Middle frontal gyrus (tissue), 1 donor: ENCODE data around the gene RGS14.
"Not testable (repeated sequence)": the region's sequence is repeated elsewhere in the genome, so short reads cannot be mapped to it uniquely, and the experiment has no call there.

Experiments
- DNase-seq: peaks from one replicate; pipeline ENCODE4 v3.0.0-alpha.2; 2015; ENCODE audit warnings: low spot score; ENCODE audit errors: extremely low spot score

Gene RGS14

DNA sequence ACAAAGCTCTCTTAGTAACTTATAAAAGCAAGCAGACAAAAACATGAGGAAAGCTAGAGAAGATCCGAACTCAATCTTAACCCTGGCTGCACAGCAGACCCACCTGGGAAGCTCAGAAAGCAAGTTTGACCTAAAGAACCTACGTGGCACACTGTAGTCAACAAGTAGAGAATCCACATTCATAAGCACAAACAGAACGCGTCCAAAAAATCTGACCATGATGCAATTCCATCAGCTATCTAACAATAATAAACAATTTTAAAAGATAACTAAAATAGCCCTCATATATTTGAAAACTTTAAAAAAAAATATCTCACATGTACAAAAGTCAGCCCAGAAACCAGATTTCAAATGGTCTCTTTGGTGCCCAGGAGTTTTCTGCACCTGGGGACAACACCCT is 10.9 kb upstream of the RGS14 start:
- no peak for DNase-seq

DNA sequence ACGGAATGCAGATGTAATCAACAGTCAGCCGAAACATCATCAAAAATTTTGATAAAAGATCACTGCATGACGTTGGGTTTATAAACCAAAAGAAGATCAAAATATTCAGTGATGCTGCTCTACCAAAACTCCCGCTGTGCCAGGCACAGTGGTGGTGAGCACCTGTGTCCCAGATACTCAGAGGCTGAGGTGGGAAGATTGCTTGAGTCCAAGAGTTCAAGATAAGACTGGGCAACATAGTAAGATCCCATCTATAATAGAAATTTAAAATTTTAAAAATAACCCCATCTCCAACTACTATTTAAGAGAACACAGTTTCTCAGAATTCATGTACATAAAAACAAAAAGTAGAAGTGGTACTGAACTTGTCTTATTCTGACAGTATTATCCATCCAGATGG is 10.0 kb upstream of the RGS14 start:
- DNase-seq: no peak

DNA sequence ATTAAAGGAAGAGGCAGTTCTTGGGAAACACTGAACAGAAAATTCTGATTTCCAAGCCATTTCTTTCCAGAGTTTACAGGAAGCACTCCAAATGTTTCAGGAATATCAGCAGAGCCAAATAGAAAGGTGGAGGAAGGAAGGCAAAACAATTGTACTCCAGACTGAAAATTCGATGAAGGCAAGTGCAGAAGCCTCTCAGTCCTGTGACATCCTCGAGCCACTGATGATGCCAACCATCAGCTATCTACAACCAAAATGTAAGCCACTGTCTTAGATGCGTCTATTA is 8.4 kb upstream of the RGS14 start:
- no peak for DNase-seq

DNA sequence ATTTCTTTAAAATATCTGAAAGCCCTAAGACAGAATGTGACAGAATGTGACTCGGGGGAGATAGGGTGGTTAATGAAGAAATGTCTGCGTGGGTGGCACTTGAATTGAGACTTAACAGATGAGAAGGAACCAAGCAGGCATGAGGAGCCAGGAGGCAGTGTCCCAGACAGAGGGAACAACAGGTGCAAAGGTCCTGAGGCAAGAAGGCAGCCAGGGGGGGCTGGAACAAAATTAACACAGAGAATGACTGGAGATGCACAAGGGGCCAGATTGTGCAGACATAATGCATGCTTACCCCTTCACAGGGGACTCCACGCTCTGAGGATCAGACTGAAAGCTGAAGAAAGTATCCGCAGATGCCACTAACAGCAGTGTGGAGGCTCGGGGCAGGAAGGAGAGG is 8.0 kb upstream of the RGS14 start:
- DNase-seq: no peak

DNA sequence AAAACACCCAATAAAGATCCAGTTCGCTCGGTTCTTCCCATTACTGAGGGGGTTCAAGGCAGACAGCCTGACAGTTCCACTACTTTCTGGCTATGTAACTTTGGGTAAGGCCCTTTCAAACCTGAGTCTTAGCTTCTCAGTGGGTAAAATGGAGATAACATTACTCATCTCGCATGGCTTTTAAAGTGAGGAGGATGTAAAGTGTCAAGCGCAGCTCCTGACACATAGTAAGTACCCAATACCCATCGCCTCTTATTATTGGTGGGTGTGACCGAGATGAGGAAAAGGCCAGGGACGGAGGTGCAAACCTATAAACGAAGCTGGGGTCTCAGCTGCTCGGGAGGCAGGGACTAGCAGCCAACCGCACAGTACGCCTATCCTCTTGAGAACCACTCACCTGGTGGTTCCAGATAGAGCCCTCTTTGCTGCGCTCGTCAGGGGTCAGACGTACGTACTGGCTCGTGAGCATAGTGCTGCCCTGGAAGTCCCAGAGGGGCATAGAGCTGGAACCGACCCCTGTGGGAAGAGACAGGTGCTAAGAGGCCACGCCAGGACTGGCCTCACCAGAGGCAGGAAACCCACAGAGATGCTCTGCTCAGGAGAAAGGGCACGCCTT is 6.8 kb upstream of the RGS14 start:
- no peak for DNase-seq

DNA sequence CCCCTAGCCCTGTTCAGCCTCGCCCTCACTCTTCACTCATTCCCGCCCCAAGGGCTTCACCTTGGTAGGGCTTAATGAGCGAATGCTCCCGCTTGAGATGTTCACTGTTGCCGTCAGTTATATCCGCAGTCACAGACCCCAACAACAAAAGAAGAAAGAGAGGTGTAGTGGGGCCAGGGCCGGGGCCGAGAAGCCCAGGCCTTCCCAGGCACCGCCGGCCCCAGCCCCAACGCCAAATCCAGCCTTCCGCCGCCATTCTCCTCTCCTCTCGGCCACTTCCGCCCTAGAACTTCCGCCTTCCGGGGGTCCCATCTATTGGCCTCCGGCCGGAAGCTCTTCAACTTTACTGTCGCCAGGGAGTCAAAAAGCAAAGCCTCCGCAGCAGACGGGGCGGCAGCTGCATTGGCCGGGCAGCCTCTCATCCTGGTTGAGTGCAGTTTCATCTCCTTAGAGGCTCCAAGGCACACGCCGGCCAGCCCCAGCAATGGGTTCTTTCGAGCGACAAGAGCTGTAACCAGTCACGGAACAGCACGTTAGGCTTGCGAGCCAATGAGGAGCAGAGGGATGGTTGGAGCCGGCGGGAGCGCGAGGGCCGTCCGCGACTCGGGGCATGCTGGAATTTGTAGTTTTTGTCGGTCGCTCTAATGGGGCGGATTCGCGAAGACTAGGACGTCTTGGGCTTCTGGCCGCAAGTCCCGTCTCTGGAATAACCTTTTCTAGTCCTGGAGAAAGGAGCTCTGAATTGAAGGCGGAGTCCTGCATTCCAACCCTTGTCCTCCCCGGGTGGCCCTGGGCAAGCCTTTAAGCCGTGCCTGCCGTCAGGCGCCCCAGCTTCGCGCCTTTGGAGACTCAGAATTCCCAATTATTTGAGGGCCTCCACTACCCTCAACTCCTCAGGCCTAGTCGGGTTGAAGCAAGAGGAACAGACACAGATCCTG is 6.1 kb upstream of the RGS14 start, which contains the start of gene LMAN2:
LMAN2 (minus strand) TSS at position 277 of the 938 bp plus-strand sequence; CDS start at position 256, 21 bp downstream.
- DNase-seq: peak; percentile 93

DNA sequence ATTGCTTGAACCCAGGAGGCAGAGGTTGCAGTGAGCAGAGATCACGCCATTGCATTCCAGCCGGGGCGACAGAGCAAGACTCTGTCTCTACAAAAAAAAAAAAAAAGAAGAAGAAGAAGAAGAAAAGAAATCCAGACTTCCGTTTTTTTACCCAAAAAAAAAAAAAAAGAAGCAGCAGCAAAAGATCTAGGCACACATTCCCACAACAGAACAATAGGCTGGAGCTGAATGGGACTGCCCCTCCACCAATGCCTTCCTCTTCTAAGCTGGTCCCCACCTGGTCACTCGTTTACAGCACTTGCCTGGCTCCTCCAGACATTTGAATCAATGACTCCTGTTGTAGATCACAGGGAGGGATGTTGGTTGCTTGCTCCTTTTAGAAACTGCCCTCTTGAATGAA is 4.6 kb upstream of the RGS14 start:
- DNase-seq: no peak

DNA sequence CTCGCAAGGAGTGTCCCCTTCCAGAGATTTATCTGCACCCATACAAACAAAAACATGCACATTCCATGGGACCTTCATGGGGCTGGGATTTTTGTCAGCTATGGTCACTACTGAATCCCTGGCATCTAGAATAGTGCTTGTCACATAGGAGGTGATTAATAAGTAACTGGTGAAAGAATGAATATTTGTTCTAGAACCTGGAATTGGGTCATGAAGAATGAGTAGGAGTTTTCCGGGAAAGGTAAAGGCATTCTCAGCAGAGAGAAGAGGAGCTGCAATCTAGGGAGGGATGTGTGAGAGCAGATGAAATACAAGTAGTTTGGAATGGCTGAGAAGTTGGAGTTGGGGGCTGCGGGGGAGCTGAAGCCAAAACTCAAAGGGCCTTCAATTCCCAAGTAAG is 3.5 kb upstream of the RGS14 start:
- DNase-seq: no peak

DNA sequence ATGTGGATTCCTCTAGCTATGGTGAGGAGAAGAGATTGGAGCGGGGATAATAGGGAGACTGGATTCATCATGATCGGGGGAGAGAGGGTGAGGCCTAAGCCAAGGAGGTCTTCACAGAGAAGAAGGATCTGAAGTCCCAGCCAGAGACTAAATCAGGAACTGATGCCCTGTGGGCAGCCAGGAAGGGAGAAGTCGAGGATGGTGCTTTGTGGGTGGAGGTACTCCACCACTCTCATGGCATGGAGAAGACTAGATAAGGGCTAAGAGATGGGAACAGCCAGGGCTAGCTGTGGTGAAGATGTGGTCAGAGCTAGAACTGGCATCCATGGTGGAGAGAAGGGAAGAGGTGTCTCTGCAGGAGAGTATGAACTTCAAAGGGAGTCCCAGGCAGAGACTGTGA is 3.0 kb upstream of the RGS14 start:
- DNase-seq: no peak

DNA sequence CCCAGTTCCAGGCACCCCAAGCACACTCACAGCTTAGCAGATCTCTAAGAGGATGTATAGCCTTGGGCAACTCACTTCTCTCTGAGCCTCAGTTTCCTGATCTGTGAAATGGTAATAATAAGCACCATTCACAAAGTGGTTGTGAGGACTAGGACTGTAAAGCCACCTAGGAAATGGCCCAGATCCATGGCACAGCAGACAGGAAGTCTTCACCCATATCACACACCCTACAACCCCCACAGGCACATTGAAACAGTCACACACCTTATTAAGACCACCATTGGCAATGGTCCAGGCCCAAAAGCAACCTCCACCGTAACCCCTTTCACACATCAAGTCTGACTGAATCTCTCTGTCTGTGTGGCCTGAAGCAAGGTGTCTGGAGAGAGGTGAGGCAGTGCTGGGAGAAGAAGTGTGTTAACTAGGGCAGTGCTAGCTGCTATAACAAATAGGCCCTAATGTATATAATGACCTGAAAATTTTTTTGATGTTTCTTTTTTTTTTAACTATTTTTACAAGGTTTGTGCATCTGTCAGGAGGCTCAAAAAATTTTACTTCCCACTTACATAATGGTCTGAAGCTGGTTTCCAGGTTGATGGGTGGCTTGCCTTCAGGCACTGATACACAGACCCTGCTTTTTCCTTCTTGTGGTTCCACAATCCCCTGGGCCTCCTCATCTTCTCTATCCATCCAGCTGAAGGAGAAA is 2.4 kb upstream of the RGS14 start:
- no peak for DNase-seq

DNA sequence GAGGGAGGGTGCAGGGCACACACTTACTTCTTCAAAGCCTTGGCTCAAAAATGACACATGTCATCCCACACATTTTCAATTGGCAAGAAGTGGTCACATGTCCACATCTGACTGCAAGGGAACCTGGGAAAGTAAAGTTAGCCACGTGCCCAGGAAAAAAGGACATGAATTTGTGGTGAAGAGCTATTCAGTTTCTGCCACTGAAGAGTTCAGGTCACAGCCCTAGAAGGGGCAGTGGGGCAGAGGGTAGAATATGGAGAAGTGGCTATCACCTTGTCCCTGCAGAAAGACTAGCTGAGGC is 1.9 kb upstream of the RGS14 start:
- no peak for DNase-seq

DNA sequence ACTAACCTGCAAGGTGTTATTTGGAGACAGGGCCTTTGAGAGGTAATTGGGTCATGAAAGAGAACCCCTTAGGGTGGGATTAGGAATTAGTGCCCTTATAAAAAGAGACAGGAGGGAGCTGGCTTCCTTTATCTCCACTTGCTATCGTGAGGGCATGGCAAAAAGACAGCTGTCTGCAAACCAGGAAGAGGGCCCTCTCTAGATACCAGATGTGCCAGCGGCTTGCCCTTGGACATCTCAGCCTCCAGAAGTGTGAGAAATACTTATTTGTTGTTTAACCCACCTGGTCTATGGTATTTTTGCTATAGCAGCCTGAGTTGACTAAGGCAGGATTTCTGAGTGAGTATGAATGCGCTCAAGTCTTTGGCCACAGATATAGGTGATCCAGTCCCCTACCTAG is 978 bp upstream of the RGS14 start:
- no peak for DNase-seq

DNA sequence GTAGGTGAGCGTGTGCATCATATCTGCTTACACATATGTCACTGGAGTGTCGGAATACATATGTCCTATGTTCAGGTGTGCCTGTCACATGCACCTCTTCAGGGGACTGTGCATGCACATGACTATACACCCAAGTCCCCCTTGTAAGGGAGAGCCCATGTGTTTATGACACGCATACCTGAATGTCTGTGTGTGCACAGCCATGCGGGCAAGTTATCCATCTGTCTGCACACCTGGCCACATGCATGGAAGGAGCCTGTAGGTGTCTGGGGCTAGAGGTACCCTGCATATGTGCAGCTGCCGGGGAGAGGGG is 622 bp upstream of the RGS14 start:
- DNase-seq: no peak

DNA sequence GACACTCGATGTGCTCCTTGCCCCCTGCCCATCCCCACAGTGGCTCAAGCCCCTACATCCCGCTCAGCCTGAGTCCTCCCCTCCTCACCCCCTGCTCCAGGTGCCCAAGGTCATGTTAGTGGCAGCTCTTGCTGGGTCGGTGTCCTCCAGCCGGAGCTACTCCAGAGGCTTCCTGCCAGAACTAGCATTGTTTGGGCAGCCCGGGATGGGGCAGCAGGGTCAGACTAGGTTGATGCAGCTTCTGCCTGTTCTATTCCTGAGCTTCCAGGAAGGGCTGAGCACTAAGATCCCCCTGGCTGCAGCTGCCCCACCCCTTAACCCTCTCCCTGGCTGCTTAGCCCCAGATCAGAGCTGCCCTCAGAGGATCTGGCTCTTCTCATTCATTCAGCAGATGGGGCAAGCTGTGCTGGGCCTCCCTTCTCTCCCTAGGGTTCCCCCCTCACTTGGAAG is 671 bp downstream of the RGS14 start:
- DNase-seq: no peak

DNA sequence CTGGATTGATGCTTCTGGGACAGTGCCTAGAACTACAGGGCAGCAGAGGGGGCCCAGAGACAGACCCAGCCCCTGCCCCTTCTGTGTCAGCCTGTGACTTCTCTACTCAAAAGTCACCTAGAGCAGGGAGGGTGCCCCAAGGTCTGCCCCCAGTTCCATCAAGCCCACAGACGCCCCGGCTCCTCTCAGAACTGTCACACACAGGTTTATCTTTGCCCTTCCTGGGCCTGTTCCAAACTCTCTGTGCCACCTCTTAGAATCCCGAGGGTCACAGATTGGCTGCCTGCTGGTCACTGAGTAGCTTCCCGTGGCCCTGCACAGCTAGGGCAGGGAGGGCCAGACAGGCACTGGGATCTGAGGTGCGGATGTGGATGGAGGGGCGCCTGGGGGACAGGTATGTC is 1.7 kb downstream of the RGS14 start:
- DNase-seq: no peak

DNA sequence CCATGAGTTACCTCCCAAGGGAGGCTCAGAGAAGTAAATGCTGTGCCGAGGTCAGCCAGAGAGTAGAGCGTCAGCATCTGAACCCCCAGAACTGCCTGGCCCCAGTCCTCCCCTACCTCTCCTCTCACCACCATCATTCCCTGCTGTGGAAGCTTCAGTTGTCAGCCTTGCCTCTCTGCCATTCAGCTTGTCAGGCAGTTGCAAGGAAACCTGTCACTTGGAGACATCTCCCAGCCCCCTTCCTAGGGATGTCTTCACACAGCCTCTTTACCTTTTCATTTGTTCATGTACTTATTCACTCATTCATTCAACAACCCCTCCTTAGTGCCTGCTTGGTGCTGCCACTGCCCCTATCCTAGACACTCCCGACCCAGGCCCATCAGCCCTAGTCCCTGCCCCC is 2.1 kb downstream of the RGS14 start:
- no peak for DNase-seq

DNA sequence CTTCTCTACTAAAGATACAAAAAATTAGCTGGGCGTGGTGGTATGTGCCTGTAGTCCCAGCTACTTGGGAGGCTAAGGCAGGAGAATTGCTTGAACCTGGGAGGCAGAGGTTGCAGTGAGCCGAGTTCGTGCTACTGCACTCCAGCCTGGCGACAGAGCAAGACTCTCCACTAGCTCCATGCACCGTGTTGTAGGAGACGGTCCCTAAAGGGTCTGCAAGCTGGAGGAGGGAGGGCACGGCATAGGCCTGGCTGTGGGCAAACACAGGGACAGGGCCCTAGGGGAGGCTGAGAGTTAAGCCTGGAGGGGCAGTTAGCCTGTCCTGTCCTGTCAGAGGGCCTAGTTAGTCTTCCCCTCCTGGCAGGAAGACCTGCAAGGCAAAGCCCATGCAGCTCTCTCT is 3.0 kb downstream of the RGS14 start:
- DNase-seq: not testable (repeated sequence)

DNA sequence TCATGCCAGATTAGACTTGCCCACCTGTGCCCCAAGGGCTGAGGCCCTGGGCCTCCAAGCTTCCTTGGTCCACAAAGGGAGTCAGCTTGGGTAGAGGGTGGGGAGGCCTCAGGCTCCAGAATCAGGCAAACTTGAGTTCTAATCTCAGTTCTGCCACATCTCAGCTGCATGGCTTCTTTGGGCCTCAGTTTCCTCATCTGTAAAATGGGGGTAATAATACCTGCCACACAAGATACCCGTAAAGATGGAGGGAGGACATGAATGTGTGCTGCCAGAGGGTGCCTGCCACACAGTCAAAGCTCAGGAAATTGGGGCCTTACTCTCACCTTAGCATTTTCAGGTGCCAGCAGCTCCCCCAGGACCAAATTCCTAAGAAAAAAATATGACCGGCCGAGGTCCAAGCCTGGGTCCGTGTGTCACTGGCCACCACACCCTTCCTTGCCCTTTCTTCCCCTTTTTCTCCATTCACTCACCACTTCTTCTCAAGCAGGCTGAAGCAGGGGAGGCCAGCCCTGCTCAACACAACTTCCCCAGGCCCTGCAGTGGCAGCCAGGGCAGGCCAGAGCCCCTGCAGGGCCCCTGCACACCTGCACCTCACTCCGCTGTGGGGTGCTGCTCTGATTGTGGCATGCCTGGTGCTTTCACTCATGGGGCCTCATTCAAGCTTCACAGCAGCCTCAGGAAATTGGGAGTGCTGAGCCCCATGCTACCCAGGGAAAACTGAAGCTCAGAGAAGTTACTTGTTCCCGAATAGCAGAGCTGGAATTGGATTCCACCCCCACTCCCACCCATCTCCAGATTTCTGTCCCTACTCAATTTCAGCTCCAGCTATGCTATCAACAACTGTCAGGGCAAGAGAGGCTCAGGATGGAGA is 3.9 kb downstream of the RGS14 start:
- no peak for DNase-seq

DNA sequence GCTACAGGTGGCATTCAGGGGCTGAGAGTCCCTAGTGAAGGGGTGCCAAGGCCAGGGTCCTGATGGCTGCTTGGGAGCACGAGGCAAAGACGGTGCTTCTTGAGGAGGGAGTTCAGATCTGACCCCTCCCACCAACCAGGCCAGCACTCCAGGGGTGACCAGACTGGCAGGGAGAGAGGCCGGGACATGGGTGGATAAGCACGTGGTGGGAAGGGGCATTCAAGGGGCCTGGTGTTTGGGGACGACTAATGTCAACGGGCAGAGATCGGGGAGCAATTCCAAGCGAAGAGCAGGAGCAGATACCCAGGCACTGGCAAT is 4.5 kb downstream of the RGS14 start:
- DNase-seq: no peak

DNA sequence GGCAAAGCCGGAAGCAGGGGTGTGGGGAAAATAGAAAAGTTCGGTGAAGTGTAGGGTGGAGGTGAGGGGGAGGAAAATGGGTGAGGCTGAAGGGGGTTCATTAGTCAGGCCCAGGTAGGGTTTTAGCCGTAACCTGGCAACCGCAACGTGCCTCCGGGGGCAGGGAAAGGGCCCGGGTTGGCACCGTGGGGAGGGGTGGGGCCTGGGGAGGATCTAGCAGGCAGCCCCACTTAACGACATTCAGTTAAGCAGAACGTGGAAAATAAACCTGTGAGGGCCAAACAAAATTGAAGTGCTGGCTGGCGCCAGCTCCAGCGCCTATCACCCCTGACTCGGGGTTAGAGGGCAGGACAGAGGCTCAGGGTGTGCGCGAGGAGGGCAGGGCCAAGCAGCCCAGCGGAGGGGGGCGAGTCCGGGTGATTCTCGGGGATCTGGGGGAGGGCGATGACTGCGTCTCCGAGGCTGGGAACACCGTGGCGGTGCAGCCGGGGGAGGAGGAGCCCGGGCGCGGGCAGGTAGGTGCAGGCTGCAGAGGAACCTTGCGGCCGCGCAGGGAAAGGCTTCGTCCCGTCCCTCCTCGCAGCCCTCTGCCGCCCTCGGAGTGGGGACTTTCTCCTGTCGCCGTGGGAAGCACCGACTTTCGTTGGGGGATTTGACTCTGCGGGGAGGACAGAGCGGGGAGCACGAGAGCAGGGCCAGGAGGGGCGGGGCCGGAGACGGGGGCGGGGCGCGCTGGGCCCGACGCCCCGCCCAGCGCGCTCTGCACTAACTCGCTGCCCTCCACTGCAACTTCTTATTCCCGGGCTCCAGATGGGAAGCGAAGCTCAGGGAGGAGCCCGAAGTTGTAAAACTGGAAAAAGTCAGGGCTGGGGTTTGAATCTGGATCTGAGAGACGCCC is 5.1 kb downstream of the RGS14 start:
- no peak for DNase-seq

DNA sequence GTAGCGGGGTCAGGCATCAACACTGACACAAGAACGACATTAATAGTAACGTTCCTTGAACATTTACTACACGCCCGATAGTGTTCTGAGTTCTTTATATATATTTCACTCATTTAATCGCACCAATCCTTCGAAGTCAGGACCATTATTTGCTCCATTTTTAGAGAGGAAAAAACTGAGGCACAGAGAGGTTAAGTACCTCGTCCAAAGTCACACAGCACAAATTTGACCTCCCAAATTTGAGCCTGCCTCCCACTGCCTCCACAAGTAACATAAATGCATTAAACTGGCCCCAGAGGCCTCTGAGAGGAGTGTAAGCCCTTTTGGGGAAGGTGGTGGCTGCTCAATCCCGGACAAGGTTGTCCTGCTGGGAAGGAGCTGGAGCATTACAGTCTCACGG is 5.8 kb downstream of the RGS14 start:
- no peak for DNase-seq
